ENCODE results near the gene FHIT. TPM values are rescaled to one million over a fixed set of nuclear protein-coding genes. Genes with fewer than 3 reads are reported as not detected.

The FHIT gene
- total RNA-seq, 1 donor from 2014 or later: 11.7 TPM

DNA sequence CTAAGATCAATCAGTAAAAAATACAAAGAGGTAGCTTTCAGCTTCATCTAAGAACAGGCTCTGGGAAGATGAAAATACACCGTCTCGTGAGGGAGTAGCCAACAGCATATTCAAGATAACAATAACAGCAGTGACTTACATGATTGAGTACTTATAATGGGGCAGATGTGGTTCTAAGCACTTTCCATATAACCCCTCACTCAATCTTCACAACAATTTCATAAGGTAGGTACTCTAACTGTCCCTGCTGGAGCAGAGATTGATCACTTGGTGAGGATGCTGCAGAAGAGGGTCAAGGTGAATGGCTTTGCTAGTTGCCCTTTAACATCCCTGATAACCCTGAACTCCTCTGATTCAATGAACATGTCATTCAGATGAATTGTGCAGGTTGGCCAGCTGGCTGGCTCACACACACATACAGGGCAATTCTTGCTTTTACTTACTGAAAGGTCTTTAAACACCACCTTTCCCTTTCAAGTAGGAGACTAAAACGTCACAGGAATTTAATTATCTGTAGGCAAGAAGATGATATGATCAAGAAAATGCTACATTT lies 1217.3 kb downstream of the FHIT start:
- Mint-ChIP-seq H3K9me3 (peaks cover 14% of the 10 kb centered on the region), H3K27ac (no peak overlapping the region), H3K4me3 (no peak overlapping the region), H3K36me3 (no peaks in the 10 kb centered on the region), H3K27me3 (no peaks in the 10 kb centered on the region), H3K4me1 (ENCODE audit: unreplicated experiment) (no peaks in the 10 kb centered on the region)
- TF ChIP-seq, protein P1, sequence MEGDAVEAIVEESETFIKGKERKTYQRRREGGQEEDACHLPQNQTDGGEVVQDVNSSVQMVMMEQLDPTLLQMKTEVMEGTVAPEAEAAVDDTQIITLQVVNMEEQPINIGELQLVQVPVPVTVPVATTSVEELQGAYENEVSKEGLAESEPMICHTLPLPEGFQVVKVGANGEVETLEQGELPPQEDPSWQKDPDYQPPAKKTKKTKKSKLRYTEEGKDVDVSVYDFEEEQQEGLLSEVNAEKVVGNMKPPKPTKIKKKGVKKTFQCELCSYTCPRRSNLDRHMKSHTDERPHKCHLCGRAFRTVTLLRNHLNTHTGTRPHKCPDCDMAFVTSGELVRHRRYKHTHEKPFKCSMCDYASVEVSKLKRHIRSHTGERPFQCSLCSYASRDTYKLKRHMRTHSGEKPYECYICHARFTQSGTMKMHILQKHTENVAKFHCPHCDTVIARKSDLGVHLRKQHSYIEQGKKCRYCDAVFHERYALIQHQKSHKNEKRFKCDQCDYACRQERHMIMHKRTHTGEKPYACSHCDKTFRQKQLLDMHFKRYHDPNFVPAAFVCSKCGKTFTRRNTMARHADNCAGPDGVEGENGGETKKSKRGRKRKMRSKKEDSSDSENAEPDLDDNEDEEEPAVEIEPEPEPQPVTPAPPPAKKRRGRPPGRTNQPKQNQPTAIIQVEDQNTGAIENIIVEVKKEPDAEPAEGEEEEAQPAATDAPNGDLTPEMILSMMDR (conservative IDR thresholded peaks at IDR 0.05): no peak
- DNase-seq (ENCODE audit: extremely low spot score, unreplicated experiment): no peak

DNA sequence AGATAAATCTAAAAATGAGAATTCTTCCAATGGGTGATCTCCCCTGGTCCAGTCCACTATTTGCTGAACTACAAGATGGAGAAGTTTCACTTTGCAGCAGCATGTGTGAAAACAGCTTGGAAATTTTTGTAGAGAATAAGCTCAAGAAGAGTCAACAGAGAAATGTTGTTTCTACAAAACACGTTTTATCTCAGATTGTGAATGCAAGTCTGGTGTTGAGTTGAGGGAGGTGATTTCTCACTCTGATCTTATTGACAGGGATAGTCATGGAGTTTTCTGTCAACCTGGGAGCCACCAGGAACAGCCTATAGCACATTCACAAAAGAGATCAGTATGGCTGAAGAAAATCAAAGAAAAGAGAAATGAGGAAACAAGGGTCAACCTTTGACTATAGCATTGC lies 1220.3 kb downstream of the FHIT start:
- TF ChIP-seq, protein P1 (conservative IDR thresholded peaks at IDR 0.05): no peak
- Mint-ChIP-seq H3K9me3 (peaks cover 7% of the 10 kb centered on the region), H3K27ac (no peak overlapping the region), H3K27me3 (no peaks in the 10 kb centered on the region), H3K36me3 (no peaks in the 10 kb centered on the region), H3K4me1 (ENCODE audit: unreplicated experiment) (peaks cover 5% of the 10 kb centered on the region), H3K4me3 (no peak overlapping the region)
- DNase-seq (ENCODE audit: extremely low spot score, unreplicated experiment): no peak

DNA sequence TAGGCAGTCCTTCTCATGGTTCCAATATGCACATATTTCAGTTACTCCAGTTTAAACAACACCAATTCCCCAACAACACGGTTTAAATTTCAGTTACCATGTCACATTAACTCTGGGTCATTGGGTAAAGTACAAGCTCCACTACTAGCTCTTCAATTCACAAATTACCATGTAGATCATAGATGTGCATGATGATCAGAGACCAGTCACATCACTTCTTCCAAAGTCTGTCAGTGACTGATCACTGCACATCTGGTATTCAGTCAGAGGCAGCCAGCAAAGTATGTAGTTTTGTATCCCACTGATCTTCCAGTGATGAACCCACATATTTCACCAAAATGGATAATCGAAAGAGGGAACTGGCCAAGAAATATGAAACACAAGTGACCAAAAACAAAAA lies 1223.0 kb downstream of the FHIT start:
- H3K27me3 Mint-ChIP-seq: no peaks in the 10 kb centered on the region

DNA sequence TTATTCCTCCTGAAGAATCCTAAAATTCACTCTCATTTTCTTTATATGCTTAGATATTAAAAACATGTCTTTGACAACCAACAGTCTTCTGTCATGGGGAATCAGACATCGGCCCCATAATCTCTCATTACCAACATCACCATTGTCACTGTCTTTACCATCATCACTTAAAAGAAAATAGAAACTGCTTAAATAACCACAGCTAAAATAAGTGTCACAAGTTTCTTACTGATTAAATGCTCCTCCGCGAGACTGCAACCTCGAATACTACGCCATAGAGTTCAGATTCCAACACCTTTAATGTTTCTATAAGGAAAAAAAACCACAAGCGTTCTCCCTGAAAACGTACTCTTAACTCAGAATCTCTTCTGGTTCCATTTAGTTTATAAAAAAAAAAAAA lies 1223.9 kb downstream of the FHIT start:
- no peak overlapping the region for H3K27ac Mint-ChIP-seq
- H3K4me3 Mint-ChIP-seq: no peak overlapping the region
- TF ChIP-seq, protein P1 (conservative IDR thresholded peaks at IDR 0.05): no peak
- H3K4me1 Mint-ChIP-seq (ENCODE audit: unreplicated experiment): peaks cover 18% of the 10 kb centered on the region
- H3K36me3 Mint-ChIP-seq: no peaks in the 10 kb centered on the region
- no peaks in the 10 kb centered on the region for H3K27me3 Mint-ChIP-seq
- no peak for DNase-seq (ENCODE audit: extremely low spot score, unreplicated experiment)
- peaks cover 3% of the 10 kb centered on the region for H3K9me3 Mint-ChIP-seq

More for the DNA sequence above, 1223.0 kb downstream of the FHIT start:
- H3K9me3 Mint-ChIP-seq: peaks cover 3% of the 10 kb centered on the region
- TF ChIP-seq, protein P1 (conservative IDR thresholded peaks at IDR 0.05): no peak
- no peak overlapping the region for H3K4me3 Mint-ChIP-seq
- peaks cover 18% of the 10 kb centered on the region for H3K4me1 Mint-ChIP-seq (ENCODE audit: unreplicated experiment)
- H3K36me3 Mint-ChIP-seq: no peaks in the 10 kb centered on the region
- DNase-seq (ENCODE audit: extremely low spot score, unreplicated experiment): no peak
- H3K27ac Mint-ChIP-seq: no peak overlapping the region

DNA sequence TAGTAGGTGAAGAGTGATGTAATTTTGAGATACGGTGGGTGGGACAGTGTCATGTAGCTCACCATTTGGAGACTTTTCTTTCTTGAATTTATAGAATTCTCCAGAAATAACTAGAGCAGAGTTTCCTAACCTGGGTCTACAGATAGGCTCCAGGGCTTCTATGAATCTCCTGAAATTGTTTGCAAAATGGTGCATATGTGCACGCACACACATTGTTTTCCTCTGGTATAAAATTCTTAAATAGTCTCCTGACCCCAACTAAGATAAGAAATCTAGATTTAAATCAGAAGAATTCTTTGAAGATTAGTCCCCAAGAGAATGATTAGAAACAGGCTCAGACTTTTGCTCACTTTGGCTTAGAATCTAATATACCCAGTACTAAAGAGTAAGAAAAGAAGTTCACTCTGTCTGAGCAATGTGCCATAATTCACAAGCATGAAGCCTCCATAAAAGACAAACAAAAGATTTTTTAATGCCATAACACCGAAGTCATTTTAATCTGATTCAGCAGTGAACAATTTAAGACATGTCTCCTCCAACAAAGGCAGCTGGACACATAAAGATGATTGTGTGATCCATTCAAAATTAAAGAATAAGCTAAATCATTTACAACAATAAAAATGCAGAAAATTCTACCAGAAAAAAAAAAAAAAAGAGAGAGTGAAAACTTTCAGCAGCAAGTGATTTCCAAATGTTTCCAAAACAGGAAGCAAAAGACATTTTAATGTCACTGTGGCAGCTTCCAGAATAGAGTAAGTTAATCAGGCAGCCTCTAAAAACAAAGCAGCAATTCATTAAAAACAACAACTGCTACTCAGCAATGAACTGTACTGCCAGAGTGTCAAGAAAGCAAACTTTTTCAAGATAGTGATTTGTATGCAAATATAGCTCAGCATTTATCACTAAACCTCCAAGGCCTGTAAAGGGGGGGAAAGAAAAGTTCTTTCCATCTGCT lies 1225.9 kb downstream of the FHIT start:
- Mint-ChIP-seq H3K4me3 (no peak overlapping the region), H3K27me3 (no peaks in the 10 kb centered on the region), H3K4me1 (ENCODE audit: unreplicated experiment) (peaks cover 18% of the 10 kb centered on the region), H3K27ac (no peak overlapping the region), H3K9me3 (no peaks in the 10 kb centered on the region), H3K36me3 (no peaks in the 10 kb centered on the region)
- DNase-seq (ENCODE audit: extremely low spot score, unreplicated experiment): no peak
- TF ChIP-seq, protein P1 (conservative IDR thresholded peaks at IDR 0.05): no peak
